Small intestine (tissue), 7 donors: Measurements from ENCODE around the gene PHRF1. TPM values are rescaled to one million over a fixed set of nuclear protein-coding genes. Genes with fewer than 3 reads are reported as not detected.
"Not testable (repeated sequence)": the region's sequence is repeated elsewhere in the genome, so short reads cannot be mapped to it uniquely, and the experiment has no call there.

Source experiments
- DNase-seq, 2 donors: peaks; one replicate each; pipeline versions ENCODE4 v3.0.0 to v3.0.0-alpha.2; 2013
- FAIRE-seq: peaks from 2 replicates; lab custom pipeline; 2012; peaks lifted over from hg19 to GRCh38; lab: Jason Lieb, UNC
- H3K27ac ChIP-seq, 3 donors: one replicate each; pipeline ENCODE4 v1.5.1; 2013; ENCODE audit warnings: low read length in 2 of 3, mild to moderate bottlenecking in 2 of 3, control low read depth in 1 of 3, inconsistent platforms in 1 of 3, low read depth in 1 of 3, moderate library complexity in 1 of 3
- H3K27me3 ChIP-seq, 3 donors: one replicate each; pipeline ENCODE4 v1.6.1; 2013; ENCODE audit warnings: low read length in 3 of 3, inconsistent platforms in 1 of 3; ENCODE audit not compliant: control insufficient read depth in 3 of 3, insufficient read depth in 3 of 3
- H3K36me3 ChIP-seq, 3 donors: one replicate each; pipeline ENCODE4 v1.6.1; 2013; ENCODE audit warnings: low read length in 3 of 3, inconsistent platforms in 1 of 3, low read depth in 1 of 3, mild to moderate bottlenecking in 1 of 3, moderate library complexity in 1 of 3; ENCODE audit not compliant: control insufficient read depth in 3 of 3, insufficient read depth in 2 of 3
- H3K4me1 ChIP-seq, 3 donors: one replicate each; pipeline ENCODE4 v1.6.1; 2013; ENCODE audit warnings: low read length in 2 of 3, inconsistent platforms in 1 of 3, low read depth in 1 of 3, mild to moderate bottlenecking in 1 of 3, moderate library complexity in 1 of 3; ENCODE audit not compliant: control insufficient read depth in 3 of 3, insufficient read depth in 2 of 3
- H3K4me3 ChIP-seq, 3 donors: one replicate each; pipeline ENCODE4 v1.5.1; 2013; ENCODE audit warnings: low read length in 3 of 3, control low read depth in 1 of 3, inconsistent platforms in 1 of 3, low read depth in 1 of 3, mild to moderate bottlenecking in 1 of 3, moderate library complexity in 1 of 3
- H3K9me3 ChIP-seq, 2 donors: one replicate each; pipeline ENCODE4 v1.6.1; 2013; ENCODE audit warnings: low read depth in 1 of 2, low read length in 1 of 2; ENCODE audit not compliant: control insufficient read depth in 2 of 2, insufficient read depth in 1 of 2
- WGBS, 3 donors: extraction: QIAGEN DNeasy Blood & Tissue Kit; methylation state at CpG; one replicate each; pipeline ENCODE4 v1.1.7; 2013; 5-methylcytosine and 5-hydroxymethylcytosine counted together
- polyA plus RNA-seq, 4 donors: library from polyadenylated mRNA; stranded (reverse) in 3 of 4; unstranded in 1 of 4; fragments of 200-250 nt in 3 of 4; fragments of 120-200 nt in 1 of 4; gene quantifications; one replicate each; pipeline versions ENCODE4 v1.2.1 to v1.2.3, GENCODE V29; 2013
- donor health status: healthy with polysubstance abuse.
- donor health status: control.
- donor health status: control.
- donor health status: Bipolar disorder and iron deficiency.
- donor health status: healthy.

Gene PHRF1
- polyA plus RNA-seq, 4 donors, result 14.6 to 43.3 (median 23.6) TPM

DNA sequence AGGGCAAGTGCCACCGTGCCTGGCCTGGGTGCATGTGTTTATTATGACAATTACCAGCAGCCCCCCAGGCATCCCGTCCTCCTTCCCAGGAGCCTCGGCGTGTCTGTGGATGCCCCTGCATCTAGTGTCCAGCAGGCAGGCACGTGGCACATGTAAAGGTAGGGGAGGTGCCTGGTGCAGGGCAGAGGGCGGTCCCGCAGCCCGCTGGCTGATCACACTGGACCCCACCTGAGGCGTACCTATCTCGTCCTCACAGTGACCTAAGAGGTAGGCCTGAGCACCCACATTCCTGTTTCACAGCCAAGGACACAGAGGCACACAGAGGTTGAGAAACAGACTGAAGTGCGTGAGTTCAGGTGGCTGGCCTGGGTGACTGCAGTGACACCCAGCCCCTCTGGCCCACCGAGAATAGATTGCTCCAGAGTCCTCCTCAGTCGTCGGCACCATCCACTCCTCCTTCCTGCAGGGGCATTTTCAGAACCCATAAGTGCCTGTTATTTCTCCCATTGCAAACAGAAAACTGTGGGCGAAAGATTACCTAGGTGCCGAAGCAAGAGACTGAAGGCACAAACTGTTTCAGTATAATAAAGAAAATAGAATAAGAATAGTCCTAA lies 3.0 kb upstream of the PHRF1 start:
- DNase-seq (no peak), FAIRE-seq (no peak)
- no peaks in the 10 kb centered on the region for H3K9me3 ChIP-seq
- peaks cover 0 to 30% (median 7%) of the 10 kb centered on the region in 3 donors for H3K27me3 ChIP-seq
- peaks cover 6 to 31% (median 21%) of the 10 kb centered on the region in 3 donors for H3K4me1 ChIP-seq
- no peak overlapping the region for H3K4me3 ChIP-seq
- 87 to 92% (median 89%) methylated on average over 16 of the region's 16 CpGs for WGBS, 3 donors
- no peak overlapping the region for H3K27ac ChIP-seq
- peaks cover 0 to 10% (median 0%) of the 10 kb centered on the region in 3 donors for H3K36me3 ChIP-seq

DNA sequence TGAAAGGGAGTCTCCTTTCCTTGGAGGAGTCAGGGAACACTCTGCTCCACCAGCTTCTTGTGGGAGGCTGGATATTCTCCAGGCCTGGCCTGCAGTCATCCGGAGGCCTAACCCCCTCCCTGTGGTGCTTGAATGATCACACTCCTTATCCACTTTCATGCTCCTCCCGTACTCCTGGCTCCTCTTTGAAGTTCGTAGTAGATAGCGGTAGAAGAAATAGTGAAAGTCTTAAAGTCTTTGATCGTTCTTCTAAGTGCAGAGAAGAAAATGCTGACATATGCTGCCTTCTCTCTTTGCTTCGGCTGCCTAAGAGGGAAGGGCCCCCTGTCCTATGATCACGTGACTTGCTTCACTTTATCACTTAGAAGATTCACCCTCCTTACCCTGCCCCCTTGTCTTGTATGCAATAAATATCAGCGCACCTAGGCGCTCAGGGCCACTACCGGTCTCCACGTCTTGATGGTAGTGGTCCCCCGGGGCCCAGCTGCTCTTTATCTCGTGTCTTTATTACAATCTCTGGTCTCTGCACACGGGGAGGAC lies 2.2 kb upstream of the PHRF1 start:
- peak in 1 of 2 donors; percentile 37 for DNase-seq
- H3K4me3 ChIP-seq, H3K9me3 ChIP-seq, H3K27ac ChIP-seq, FAIRE-seq: not testable (repeated sequence)
- peaks cover 0 to 28% (median 7%) of the 10 kb centered on the region in 3 donors for H3K27me3 ChIP-seq
- peaks cover 0 to 19% (median 0%) of the 10 kb centered on the region in 3 donors for H3K36me3 ChIP-seq
- H3K4me1 ChIP-seq, result peaks cover 9 to 37% (median 25%) of the 10 kb centered on the region in 3 donors
- WGBS, 3 donors, result 18 to 42% (median 39%) methylated on average over 14 of the region's 14 CpGs

DNA sequence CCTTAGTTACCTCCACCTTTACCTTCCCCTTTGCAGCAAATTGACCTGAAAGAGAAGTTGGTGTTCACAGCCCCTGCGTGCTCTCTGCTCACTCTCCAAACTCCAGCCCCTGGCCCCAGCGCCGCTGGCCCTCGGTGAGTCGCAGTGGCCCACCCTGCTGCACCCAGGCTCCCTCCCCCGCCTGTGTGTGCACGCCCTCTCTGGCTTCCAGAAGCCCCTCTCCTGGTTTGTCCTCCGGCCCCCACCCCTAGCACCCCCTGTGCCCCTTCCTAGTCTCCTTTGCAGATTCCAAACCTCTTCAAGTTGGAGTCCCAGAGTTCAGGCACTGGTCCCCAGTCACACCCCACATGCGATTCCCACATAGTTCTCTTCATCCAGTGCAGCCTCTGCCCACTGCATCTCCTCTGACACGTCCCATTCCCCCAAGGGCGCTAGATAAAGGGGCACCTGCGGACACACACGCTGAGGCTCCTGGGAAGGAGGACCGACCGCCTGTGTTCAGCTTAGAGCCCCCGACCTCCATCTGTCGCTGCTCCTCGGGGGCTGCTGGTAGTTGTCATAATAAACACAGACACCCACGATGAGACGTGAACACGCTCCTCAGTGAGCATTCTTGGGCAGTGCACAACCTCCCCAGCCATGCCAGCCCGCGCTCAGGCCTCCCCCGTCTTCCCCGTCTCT lies 1.5 kb upstream of the PHRF1 start:
- Histone ChIP-seq H3K4me1 (peaks cover 13 to 37% (median 28%) of the 10 kb centered on the region in 3 donors), H3K36me3 (peaks cover 0 to 25% (median 0%) of the 10 kb centered on the region in 3 donors), H3K27me3 (peaks cover 0 to 22% (median 7%) of the 10 kb centered on the region in 3 donors), H3K27ac (no peak overlapping the region), H3K9me3 (no peaks in the 10 kb centered on the region), H3K4me3 (peak overlapping the region; percentile 35 to 64 (median 40))
- WGBS, 3 donors, result 12 to 20% (median 19%) methylated on average over 24 to 25 of the region's 25 CpGs
- DNase-seq, result no peak
- no peak for FAIRE-seq

DNA sequence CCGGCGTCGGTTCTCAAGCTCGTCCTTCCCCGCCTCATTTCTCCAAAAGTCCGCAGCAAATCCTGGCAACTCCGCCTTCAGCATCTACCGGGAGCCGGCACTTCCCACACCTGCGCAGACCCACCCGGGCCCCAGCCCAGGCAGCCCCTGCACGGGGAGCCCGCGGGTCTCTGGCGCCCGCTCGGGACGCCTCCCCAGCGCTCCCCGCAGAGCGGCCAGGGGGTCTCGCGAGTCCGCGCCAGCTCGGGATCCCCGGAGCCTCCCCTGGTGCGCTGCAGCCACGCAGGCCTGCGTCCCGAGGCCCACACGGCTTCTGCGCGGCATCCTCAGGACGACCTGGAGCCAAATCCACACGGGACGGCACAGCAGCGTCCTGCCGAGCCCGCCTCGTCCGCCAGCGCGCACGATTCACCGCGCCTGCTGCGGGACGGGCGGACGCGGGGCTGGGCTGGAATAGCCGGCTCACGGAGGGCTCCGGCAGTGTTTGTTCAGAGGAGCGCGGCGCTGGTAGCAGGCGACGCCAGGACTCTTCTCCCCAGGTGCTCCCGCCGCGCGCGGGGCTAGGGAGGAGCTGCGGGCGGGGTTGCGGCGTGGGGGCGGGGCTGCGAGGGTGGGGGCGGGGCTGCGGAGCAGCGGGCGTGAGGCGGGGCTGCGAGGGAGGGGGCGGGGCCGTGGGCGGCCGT lies 816 bp upstream of the PHRF1 start:
- Histone ChIP-seq H3K27me3 (peaks cover 0 to 22% (median 7%) of the 10 kb centered on the region in 3 donors), H3K9me3 (no peaks in the 10 kb centered on the region), H3K36me3 (peaks cover 0 to 27% (median 0%) of the 10 kb centered on the region in 3 donors), H3K4me3 (peak overlapping the region; percentile 35 to 64 (median 40)), H3K4me1 (peaks cover 15 to 44% (median 32%) of the 10 kb centered on the region in 3 donors), H3K27ac (peak overlapping the region in 2 of 3 donors; percentile 17 to 49)
- 1% methylated on average over 61 to 77 of the region's 81 CpGs for WGBS, 3 donors
- DNase-seq (peak; percentile 82 to 83), FAIRE-seq (no peak)

DNA sequence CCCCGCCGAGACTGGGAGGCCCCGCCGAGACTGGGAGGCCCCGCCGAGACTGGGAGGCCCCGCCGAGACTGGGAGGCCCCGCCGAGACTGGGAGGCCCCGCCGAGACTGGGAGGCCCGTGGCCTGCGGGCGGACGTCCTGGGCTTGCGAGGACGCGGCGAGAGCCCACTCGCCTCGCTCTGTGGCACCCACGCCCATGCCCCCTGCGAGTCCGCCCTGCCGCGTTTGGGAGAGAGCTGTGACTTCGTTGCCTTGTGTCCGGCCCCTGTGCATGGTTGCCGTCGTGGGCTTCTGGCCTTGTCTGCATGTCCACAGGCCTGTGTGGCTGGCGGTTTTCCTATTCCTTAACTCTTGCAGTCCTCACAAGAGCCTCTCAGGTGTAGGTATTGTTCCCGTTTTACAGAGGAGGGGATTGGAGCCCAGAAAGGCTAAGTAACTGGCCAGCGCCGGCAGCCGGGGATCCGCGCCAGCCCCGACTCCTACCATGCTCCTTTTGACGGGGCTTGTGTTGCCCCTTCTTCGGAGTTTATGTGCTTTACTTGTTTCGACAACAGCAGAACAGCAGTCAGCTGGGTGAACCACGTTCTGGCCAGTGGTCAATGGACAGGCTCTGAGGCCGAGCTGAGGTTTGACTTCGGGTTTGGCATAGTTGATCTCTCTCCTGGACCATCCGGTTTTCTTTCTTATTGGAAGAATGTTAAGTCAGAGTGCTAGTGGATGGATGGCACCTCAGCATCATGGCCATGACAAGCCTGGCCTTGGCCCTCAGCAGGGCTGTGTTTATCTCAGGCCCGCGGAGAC lies 741 bp downstream of the PHRF1 start:
- H3K4me1 ChIP-seq, result peaks cover 16 to 49% (median 32%) of the 10 kb centered on the region in 3 donors
- FAIRE-seq (no peak), DNase-seq (peak in 1 of 2 donors; percentile 55)
- WGBS, 3 donors, result 2 to 3% (median 3%) methylated on average over 34 to 45 of the region's 48 CpGs
- H3K27me3 ChIP-seq, result peaks cover 0 to 22% (median 5%) of the 10 kb centered on the region in 3 donors
- H3K9me3 ChIP-seq, result no peaks in the 10 kb centered on the region
- peak overlapping the region; percentile 69 to 92 (median 82) for H3K27ac ChIP-seq
- H3K4me3 ChIP-seq, result peak overlapping the region; percentile 77 to 92 (median 88)
- peaks cover 0 to 38% (median 3%) of the 10 kb centered on the region in 3 donors for H3K36me3 ChIP-seq

DNA sequence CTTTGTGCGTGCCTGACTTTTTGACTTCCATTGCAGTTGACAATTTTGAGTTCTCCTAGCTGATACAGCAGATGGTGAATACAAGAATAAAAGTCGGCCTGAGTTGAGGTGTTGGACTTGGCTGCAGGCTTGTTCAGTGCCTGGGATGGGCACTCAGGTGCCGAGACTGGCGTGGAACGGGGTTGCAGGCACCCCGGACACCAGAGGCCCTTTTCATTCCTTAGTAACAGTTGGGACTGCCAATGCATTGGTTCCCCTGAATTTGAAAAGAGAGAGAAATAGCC lies 1.3 kb downstream of the PHRF1 start:
- H3K4me1 ChIP-seq, result peaks cover 16 to 49% (median 32%) of the 10 kb centered on the region in 3 donors
- H3K27ac ChIP-seq, result peak overlapping the region; percentile 69 to 92 (median 82)
- H3K9me3 ChIP-seq, result no peaks in the 10 kb centered on the region
- peaks cover 0 to 43% (median 3%) of the 10 kb centered on the region in 3 donors for H3K36me3 ChIP-seq
- peak overlapping the region; percentile 77 to 92 (median 88) for H3K4me3 ChIP-seq
- FAIRE-seq, result no peak
- DNase-seq, result no peak
- peaks cover 0 to 22% (median 5%) of the 10 kb centered on the region in 3 donors for H3K27me3 ChIP-seq
- WGBS, 3 donors, result 17 to 50% (median 33%) methylated on average over 6 of the region's 6 CpGs

DNA sequence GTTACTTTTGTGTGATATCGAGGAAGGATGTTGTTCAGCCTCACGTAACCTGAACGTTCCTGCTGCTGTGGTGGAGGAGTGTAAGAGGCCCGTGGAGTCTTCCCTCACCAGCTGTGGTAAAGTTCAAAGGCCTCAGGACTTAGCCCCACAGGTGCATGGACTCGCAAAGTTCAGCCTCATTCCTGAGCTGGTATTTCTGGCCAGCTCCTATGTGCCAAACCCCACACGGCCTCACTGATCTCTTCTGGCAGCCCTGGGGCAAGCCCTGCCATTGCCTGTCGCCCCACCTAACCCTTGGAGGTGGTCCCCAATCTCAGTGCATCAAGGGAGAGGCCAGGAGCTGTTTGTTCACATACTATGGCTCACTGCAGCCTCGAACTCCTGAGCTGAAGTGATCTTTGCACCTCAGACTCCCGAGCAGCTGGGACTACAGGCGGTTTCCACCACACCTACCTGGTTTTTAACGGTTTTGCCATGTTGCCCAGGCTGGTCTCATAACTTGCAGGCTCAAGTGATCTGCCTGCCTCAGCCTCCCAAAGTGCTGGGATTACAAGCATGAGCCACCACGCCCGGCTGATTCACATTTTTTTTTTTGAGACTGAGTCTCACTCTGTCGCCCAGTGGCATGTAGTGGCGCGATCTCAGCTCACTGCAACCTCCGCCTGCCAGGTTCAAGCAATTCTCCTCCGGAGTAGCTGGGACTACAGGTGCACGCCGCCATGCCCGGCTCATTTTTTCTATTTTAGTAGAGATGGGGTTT lies 2.2 kb downstream of the PHRF1 start:
- Histone ChIP-seq H3K9me3 (no peaks in the 10 kb centered on the region), H3K4me3 (peak overlapping the region in 2 of 3 donors; percentile 77 to 92), H3K36me3 (peaks cover 3 to 52% (median 3%) of the 10 kb centered on the region in 3 donors), H3K4me1 (peaks cover 16 to 46% (median 32%) of the 10 kb centered on the region in 3 donors), H3K27me3 (peaks cover 0 to 14% (median 5%) of the 10 kb centered on the region in 3 donors), H3K27ac (peak overlapping the region; percentile 50 to 92 (median 82))
- DNase-seq (peak; percentile 59 to 75), FAIRE-seq (no peak)
- 38 to 62% (median 44%) methylated on average over 21 of the region's 21 CpGs for WGBS, 3 donors
